ENCODE measurements around the gene KCTD5.

GRCh38 chr16:2712546-2712945 is 30.2 kb downstream of the KCTD5 start:
- TF ChIP-seq CTCF (IDR thresholded peaks at IDR 0.05) (no peak), POLR2AphosphoS5 (IDR thresholded peaks at IDR 0.05) (no peak), POLR2A (IDR thresholded peaks at IDR 0.05) (no peak)

Measured in prostate gland (tissue), 2 donors.